ENCODE results near the gene BABAM2. TPM values are rescaled to one million over a fixed set of nuclear protein-coding genes. Genes with fewer than 3 reads are reported as not detected.

The BABAM2 gene
- total RNA-seq, 1 donor from 2014 or later: 43.5 TPM

GRCh38 chr2:28150236-28150915 is 259.8 kb downstream of the BABAM2 start:
- Mint-ChIP-seq H3K27me3 (ENCODE audit: low read depth) (no peaks in the 10 kb centered on the region), H3K4me3 (no peak overlapping the region), H3K9me3 (peaks cover 14% of the 10 kb centered on the region), H3K4me1 (peaks cover 7% of the 10 kb centered on the region), H3K27ac (peak overlapping the region; percentile 51), H3K36me3 (peaks cover 12% of the 10 kb centered on the region)
- TF ChIP-seq CTCF (IDR thresholded peaks at IDR 0.05; ENCODE audit: unreplicated experiment): no peak
- DNase-seq (ENCODE audit: low spot score in 2 of 2, unreplicated experiment in 2 of 2): no peak

GRCh38 chr2:28150994-28151393 is 260.5 kb downstream of the BABAM2 start:
- Mint-ChIP-seq H3K27ac (no peak overlapping the region), H3K27me3 (ENCODE audit: low read depth) (no peaks in the 10 kb centered on the region), H3K4me1 (peaks cover 7% of the 10 kb centered on the region), H3K4me3 (no peak overlapping the region), H3K9me3 (peaks cover 14% of the 10 kb centered on the region), H3K36me3 (peaks cover 11% of the 10 kb centered on the region)
- TF ChIP-seq CTCF (IDR thresholded peaks at IDR 0.05; ENCODE audit: unreplicated experiment): no peak
- no peak for DNase-seq (ENCODE audit: low spot score in 2 of 2, unreplicated experiment in 2 of 2)

GRCh38 chr2:28152585-28153280 is 262.2 kb downstream of the BABAM2 start:
- Mint-ChIP-seq H3K27ac (no peak overlapping the region), H3K4me3 (no peak overlapping the region), H3K27me3 (ENCODE audit: low read depth) (no peaks in the 10 kb centered on the region), H3K9me3 (peaks cover 13% of the 10 kb centered on the region), H3K36me3 (peaks cover 10% of the 10 kb centered on the region), H3K4me1 (peaks cover 7% of the 10 kb centered on the region)
- no peak for TF ChIP-seq CTCF (IDR thresholded peaks at IDR 0.05; ENCODE audit: unreplicated experiment)
- DNase-seq (ENCODE audit: low spot score in 2 of 2, unreplicated experiment in 2 of 2): no peak

- Mint-ChIP-seq H3K27me3 (ENCODE audit: low read depth) (no peaks in the 10 kb centered on the region), H3K9me3 (peaks cover 13% of the 10 kb centered on the region), H3K36me3 (peaks cover 10% of the 10 kb centered on the region), H3K27ac (no peak overlapping the region), H3K4me3 (no peak overlapping the region), H3K4me1 (peaks cover 12% of the 10 kb centered on the region)
- no peak for TF ChIP-seq CTCF (IDR thresholded peaks at IDR 0.05; ENCODE audit: unreplicated experiment)
- no peak for DNase-seq (ENCODE audit: low spot score in 2 of 2, unreplicated experiment in 2 of 2)
Measured at GRCh38 chr2:28153851-28154250, 263.3 kb downstream of the BABAM2 start.

- peaks cover 17% of the 10 kb centered on the region for H3K4me1 Mint-ChIP-seq
- no peak for DNase-seq (ENCODE audit: low spot score in 2 of 2, unreplicated experiment in 2 of 2)
- no peak overlapping the region for H3K27ac Mint-ChIP-seq
- H3K27me3 Mint-ChIP-seq (ENCODE audit: low read depth): no peaks in the 10 kb centered on the region
- H3K9me3 Mint-ChIP-seq: peaks cover 13% of the 10 kb centered on the region
- peaks cover 11% of the 10 kb centered on the region for H3K36me3 Mint-ChIP-seq
- TF ChIP-seq CTCF (IDR thresholded peaks at IDR 0.05; ENCODE audit: unreplicated experiment): no peak
- no peak overlapping the region for H3K4me3 Mint-ChIP-seq
Measured at GRCh38 chr2:28155086-28155485, 264.6 kb downstream of the BABAM2 start.

All from mesothelial cell of epicardium (in vitro differentiated cells).